ENCODE measurements around the gene ZDHHC12.

Gene ZDHHC12

GRCh38 chr9:128685636-128686489, 38.1 kb downstream of the ZDHHC12 start:
- DNase-seq: peak; percentile 67 to 69

DNA sequence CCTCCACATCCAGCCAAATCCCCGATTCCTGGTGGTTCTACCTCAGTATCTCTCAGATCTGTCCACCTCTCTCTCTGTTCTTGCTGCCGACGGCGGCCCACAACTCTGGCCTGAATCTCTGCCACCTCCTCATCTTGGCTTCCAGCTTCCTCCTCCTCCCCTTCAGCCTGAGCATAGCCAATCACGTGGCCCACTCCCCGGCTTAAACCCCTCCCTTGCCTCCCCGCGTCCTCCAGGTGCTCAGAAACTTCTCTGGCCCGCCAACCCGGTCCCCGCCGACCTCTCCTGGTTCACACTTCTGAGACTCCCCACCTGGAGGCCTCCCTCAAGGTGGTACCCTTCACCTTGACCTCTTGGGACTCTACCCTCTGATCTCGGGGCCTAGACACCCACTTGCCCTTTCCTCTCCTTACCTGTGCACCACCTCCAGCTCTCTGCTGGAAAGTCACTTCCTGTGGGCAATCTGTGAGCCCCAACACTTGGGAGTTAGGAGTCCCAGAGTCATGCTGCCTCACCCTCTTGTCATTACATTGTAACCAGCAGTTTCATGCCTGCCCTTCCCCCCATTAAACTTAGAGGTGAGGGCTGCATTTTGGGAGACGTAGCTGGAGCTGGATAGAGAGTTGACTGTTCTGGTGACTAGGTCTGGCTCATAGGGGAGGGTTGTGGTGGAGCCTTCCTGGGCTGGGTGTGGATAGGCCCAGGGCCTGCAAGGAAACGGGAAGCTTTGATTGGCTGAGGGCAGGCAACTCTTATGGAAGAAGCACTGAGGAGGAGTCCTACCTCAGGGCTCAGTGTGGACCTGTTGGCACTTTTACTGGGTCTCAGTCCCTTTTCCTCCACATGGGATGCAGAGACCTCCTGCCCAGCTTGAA, 39.4 kb downstream of the ZDHHC12 start:
- peak; percentile 83 to 84 for DNase-seq

DNA sequence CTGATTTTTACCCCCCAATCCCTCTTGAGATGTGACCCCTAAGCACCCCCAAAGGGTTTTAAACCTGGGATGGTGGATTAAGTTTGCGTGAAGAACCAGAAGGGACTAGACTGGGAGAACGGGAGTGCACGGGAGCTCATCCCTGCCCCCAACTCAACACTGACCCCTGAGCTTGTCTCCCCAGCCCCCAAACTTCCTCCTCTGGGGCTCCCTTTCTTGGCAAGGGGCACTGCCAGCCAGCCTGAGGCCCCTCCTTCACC, 39.9 kb downstream of the ZDHHC12 start:
- peak in 1 of 2 experiments; percentile 55 for DNase-seq

DNA sequence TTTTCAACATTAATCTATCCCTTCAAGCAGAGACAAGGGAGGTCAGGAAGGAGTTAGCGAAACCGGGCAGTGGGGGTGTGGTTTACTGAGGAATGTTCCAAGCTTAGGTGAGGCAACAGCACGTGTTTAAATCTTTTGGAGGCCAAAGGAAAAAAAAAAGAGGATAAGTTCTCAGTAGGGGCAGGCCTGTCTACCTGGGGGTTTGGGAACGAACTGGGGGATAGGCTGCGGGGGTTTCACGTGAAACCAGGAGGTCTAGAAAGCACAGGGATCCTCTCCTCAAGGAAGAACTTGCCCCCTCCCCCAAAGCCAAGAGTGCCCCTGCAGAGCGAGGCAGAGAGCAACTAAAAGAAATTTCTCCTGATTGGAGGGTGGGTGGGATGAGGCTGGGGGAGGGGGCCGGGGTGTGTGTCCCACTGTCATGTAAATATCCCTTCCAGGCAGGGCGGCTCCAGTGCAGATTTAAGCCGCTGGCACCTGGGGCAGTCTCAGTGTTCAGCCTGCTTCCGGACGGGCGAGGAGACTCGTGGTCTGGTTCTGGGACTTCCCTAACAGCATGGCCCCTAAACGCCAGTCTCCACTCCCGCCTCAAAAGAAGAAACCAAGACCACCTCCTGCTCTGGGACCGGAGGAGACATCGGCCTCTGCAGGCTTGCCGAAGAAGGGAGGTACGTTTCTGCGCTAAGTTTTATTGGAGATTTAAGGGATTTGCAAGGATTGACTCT, 40.4 kb downstream of the ZDHHC12 start:
- peak; percentile 38 to 58 for DNase-seq

- no peak for DNase-seq
Observed at GRCh38 chr9:128677794-128678193, 46.1 kb downstream of the ZDHHC12 start.

- DNase-seq: no peak
Observed at GRCh38 chr9:128675382-128675781, 48.5 kb downstream of the ZDHHC12 start.

Data from Kasumi-1 (cell line).